Measurements from ENCODE around the gene MOV10.
"Not testable (repeated sequence)": the region's sequence is repeated elsewhere in the genome, so short reads cannot be mapped to it uniquely, and the experiment has no call there.

Gene MOV10

DNA sequence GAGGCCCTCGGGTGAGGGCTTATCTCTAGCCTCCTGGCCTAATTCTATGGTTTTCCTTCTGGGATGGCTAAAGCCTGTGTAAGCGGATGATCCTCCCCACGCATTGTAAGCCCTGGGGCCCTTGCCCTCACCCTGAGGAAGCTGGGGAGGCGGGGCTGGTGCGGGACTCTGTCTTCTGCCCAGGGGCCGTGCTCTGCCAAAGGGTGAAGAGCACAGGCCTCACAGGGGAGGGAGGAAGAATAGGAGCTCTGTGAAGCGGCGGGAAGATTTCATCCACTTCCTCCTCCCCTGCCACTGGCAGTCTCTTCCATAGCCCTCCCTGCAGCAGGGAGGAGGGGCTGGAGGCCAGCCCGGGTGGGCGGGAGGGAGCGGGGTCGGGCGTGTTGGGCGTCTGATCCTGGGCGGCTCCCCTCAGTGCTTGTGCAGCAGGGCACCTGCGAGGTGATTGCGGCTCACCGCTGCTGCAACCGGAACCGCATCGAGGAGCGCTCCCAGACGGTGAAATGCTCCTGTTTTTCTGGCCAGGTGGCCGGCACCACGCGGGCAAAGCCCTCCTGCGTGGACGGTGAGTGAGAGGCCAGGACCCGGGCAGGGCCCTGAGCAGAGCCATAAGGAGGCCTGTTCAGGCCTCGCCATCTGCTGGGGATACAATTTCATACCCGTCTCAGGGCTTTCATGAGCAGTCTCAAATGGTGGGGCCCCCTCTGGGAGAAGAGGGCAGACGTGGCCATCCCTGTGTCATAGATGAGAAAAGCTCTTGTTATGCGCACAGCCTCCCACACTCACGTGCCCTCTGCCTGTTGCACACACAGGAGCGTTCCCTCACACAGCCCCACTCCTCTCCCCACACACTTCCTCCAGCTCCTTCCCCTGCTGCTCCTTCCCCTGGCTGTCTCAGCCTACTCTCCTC, 48.4 kb downstream of the MOV10 start:
- Histone ChIP-seq H2AFZ (ENCODE audit: low read depth, low read length) (no peak overlapping the region), H3K9me3 (ENCODE audit: insufficient read depth, low read length, severe bottlenecking) (no peaks in the 10 kb centered on the region), H3K4me2 (ENCODE audit: insufficient read depth, low read length) (no peak overlapping the region), H4K20me1 (ENCODE audit: insufficient read depth, low read length) (0 out of 2 replicates have a peak, but pooled peaks cover 2% of the 10 kb centered on the region), H3K27ac (ENCODE audit: low read length) (no peak overlapping the region), H3K4me3 (ENCODE audit: low read depth in 1 of 2, low read length in 2 of 2) (no peak overlapping the region), H3K36me3 (ENCODE audit: insufficient read depth, low read length) (no peaks in the 10 kb centered on the region), H3K9ac (ENCODE audit: low read depth, low read length) (no peak overlapping the region), H3K27me3 (ENCODE audit: insufficient read depth, low read length, poor library complexity) (peaks cover 14% of the 10 kb centered on the region), H3K4me1 (ENCODE audit: insufficient read depth, low read length) (peaks cover 8% of the 10 kb centered on the region), H3K79me2 (ENCODE audit: insufficient read depth, low read length) (no peaks in the 10 kb centered on the region)
- no peak for ATAC-seq (ENCODE audit: insufficient read depth, low read depth)
- TF ChIP-seq, protein P1, sequence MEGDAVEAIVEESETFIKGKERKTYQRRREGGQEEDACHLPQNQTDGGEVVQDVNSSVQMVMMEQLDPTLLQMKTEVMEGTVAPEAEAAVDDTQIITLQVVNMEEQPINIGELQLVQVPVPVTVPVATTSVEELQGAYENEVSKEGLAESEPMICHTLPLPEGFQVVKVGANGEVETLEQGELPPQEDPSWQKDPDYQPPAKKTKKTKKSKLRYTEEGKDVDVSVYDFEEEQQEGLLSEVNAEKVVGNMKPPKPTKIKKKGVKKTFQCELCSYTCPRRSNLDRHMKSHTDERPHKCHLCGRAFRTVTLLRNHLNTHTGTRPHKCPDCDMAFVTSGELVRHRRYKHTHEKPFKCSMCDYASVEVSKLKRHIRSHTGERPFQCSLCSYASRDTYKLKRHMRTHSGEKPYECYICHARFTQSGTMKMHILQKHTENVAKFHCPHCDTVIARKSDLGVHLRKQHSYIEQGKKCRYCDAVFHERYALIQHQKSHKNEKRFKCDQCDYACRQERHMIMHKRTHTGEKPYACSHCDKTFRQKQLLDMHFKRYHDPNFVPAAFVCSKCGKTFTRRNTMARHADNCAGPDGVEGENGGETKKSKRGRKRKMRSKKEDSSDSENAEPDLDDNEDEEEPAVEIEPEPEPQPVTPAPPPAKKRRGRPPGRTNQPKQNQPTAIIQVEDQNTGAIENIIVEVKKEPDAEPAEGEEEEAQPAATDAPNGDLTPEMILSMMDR (IDR thresholded peaks at IDR 0.05; ENCODE audit: borderline replicate concordance, extremely low read depth, low read length, poor library complexity, severe bottlenecking) = no peak
- TF ChIP-seq EZH2 (IDR thresholded peaks at IDR 0.05; ENCODE audit: borderline replicate concordance, low read depth, low read length, severe bottlenecking) = no peak
- DNase-seq = no peak

- no peak overlapping the region for H2AFZ ChIP-seq (ENCODE audit: low read depth, low read length)
- peaks cover 7% of the 10 kb centered on the region for H3K4me1 ChIP-seq (ENCODE audit: insufficient read depth, low read length)
These were observed 49.0 kb downstream of the MOV10 start for GRCh38 chr1:112723511-112723839.

DNA sequence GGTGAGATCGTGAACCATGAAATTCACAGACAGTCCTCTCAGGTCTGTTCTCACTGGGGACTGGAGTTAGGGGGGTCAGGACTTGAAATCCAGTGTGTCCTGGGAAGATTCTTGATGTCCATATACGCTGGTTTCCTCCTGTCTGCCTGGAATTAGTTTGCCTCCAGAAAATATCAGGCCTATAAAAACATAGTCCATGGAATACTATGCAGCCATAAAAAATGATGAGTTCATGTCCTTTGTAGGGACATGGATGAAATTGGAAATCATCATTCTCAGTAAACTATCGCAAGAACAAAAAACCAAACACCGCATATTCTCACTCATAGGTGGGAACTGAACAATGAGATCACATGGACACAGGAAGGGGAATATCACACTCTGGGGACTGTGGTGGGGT, 49.8 kb downstream of the MOV10 start:
- H3K27ac ChIP-seq (ENCODE audit: low read length); H3K9ac ChIP-seq (ENCODE audit: low read depth, low read length); H2AFZ ChIP-seq (ENCODE audit: low read depth, low read length); ATAC-seq (ENCODE audit: insufficient read depth, low read depth); H4K20me1 ChIP-seq (ENCODE audit: insufficient read depth, low read length); H3K9me3 ChIP-seq (ENCODE audit: insufficient read depth, low read length, severe bottlenecking); H3K4me3 ChIP-seq (ENCODE audit: low read depth in 1 of 2, low read length in 2 of 2); DNase-seq; H3K27me3 ChIP-seq (ENCODE audit: insufficient read depth, low read length, poor library complexity); H3K79me2 ChIP-seq (ENCODE audit: insufficient read depth, low read length); H3K36me3 ChIP-seq (ENCODE audit: insufficient read depth, low read length); H3K4me1 ChIP-seq (ENCODE audit: insufficient read depth, low read length); H3K4me2 ChIP-seq (ENCODE audit: insufficient read depth, low read length): not testable (repeated sequence)

More at GRCh38 chr1:112723511-112723839, 49.0 kb downstream of the MOV10 start:
- Histone ChIP-seq H3K36me3 (ENCODE audit: insufficient read depth, low read length) (no peaks in the 10 kb centered on the region), H3K27ac (ENCODE audit: low read length) (no peak overlapping the region), H3K9ac (ENCODE audit: low read depth, low read length) (no peak overlapping the region), H3K27me3 (ENCODE audit: insufficient read depth, low read length, poor library complexity) (peaks cover 13% of the 10 kb centered on the region), H3K4me3 (ENCODE audit: low read depth in 1 of 2, low read length in 2 of 2) (no peak overlapping the region), H3K4me2 (ENCODE audit: insufficient read depth, low read length) (no peak overlapping the region), H4K20me1 (ENCODE audit: insufficient read depth, low read length) (0 out of 2 replicates have a peak, but pooled peaks cover 2% of the 10 kb centered on the region), H3K79me2 (ENCODE audit: insufficient read depth, low read length) (no peaks in the 10 kb centered on the region), H3K9me3 (ENCODE audit: insufficient read depth, low read length, severe bottlenecking) (no peaks in the 10 kb centered on the region)
- TF ChIP-seq EZH2 (IDR thresholded peaks at IDR 0.05; ENCODE audit: borderline replicate concordance, low read depth, low read length, severe bottlenecking) = no peak
- TF ChIP-seq, protein P1 (IDR thresholded peaks at IDR 0.05; ENCODE audit: borderline replicate concordance, extremely low read depth, low read length, poor library complexity, severe bottlenecking) = no peak
- no peak for DNase-seq
- no peak for ATAC-seq (ENCODE audit: insufficient read depth, low read depth)

- Histone ChIP-seq H3K4me3 (ENCODE audit: low read depth in 1 of 2, low read length in 2 of 2) (no peak overlapping the region), H3K9me3 (ENCODE audit: insufficient read depth, low read length, severe bottlenecking) (no peaks in the 10 kb centered on the region), H3K27ac (ENCODE audit: low read length) (no peak overlapping the region), H3K4me1 (ENCODE audit: insufficient read depth, low read length) (no peaks in the 10 kb centered on the region), H3K4me2 (ENCODE audit: insufficient read depth, low read length) (no peak overlapping the region), H4K20me1 (ENCODE audit: insufficient read depth, low read length) (0 out of 2 replicates have a peak, but pooled peaks cover 2% of the 10 kb centered on the region), H3K36me3 (ENCODE audit: insufficient read depth, low read length) (no peaks in the 10 kb centered on the region), H3K27me3 (ENCODE audit: insufficient read depth, low read length, poor library complexity) (no peaks in the 10 kb centered on the region), H2AFZ (ENCODE audit: low read depth, low read length) (no peak overlapping the region), H3K79me2 (ENCODE audit: insufficient read depth, low read length) (no peaks in the 10 kb centered on the region), H3K9ac (ENCODE audit: low read depth, low read length) (no peak overlapping the region)
- no peak for TF ChIP-seq EZH2 (IDR thresholded peaks at IDR 0.05; ENCODE audit: borderline replicate concordance, low read depth, low read length, severe bottlenecking)
- TF ChIP-seq, protein P1 (IDR thresholded peaks at IDR 0.05; ENCODE audit: borderline replicate concordance, extremely low read depth, low read length, poor library complexity, severe bottlenecking) = no peak
- ATAC-seq (ENCODE audit: insufficient read depth, low read depth) (no peak), DNase-seq (no peak)
These were observed 53.3 kb downstream of the MOV10 start for GRCh38 chr1:112727716-112728115.

DNA sequence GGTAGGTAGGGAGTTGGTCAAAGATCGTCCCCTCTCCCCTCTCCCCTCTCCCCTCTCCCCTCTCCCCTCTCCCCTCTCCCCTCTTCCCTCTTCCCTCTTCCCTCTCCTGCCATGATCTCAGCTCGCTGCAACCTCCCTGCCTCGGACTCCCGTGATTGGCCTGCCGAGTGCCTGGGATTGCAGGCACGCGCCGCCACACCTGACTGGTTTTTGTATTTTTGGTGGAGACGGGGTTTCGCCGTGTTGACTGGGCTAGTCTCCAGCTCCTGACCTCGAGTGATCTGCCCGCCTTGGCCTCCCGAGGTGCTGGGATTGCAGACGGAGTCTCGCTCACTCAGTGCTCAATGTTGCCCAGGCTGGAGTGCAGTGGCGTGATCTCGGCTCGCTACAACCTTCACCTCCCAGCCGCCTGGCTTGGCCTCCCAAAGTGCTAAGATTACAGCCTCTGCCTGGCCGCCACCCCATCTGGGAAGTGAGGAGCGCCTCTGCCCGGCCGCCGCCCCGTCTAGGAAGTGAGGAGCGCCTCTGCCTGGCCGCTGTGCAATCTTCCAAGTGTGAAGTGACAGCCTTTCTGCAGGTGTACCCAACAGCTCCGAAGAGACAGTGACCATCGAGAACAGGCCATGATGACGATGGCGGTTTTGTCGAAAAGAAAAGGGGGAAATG, 54.0 kb downstream of the MOV10 start:
- H3K27ac ChIP-seq (ENCODE audit: low read length); H3K27me3 ChIP-seq (ENCODE audit: insufficient read depth, low read length, poor library complexity); H4K20me1 ChIP-seq (ENCODE audit: insufficient read depth, low read length); ATAC-seq (ENCODE audit: insufficient read depth, low read depth); H3K4me3 ChIP-seq (ENCODE audit: low read depth in 1 of 2, low read length in 2 of 2); DNase-seq; H3K4me2 ChIP-seq (ENCODE audit: insufficient read depth, low read length); H3K36me3 ChIP-seq (ENCODE audit: insufficient read depth, low read length); H3K9me3 ChIP-seq (ENCODE audit: insufficient read depth, low read length, severe bottlenecking); H3K4me1 ChIP-seq (ENCODE audit: insufficient read depth, low read length); H3K9ac ChIP-seq (ENCODE audit: low read depth, low read length); H2AFZ ChIP-seq (ENCODE audit: low read depth, low read length); H3K79me2 ChIP-seq (ENCODE audit: insufficient read depth, low read length): not testable (repeated sequence)

All from DND-41 (cell line).